Uterus (tissue), 2 donors: ENCODE measurements around the gene COMMD8.

Source experiments
- CTCF ChIP-seq, 4 experiments: fragments of 200-600 bp in 2 of 4; fragments of 450-650 bp in 2 of 4; sonication (generic) in 2 of 4; IDR thresholded peaks; one replicate each; pipeline ENCODE4 v1.5.1; 2016 to 2019; ENCODE audit warnings: antibody characterized with exemption in 4 of 4, mild to moderate bottlenecking in 2 of 4, moderate library complexity in 1 of 4
- POLR2A ChIP-seq, 2 donors: fragments of 450-650 bp; IDR thresholded peaks; one replicate each; pipeline ENCODE4 v1.6.1; 2016; ENCODE audit warnings: antibody characterized with exemption in 2 of 2, mild to moderate bottlenecking in 1 of 2, moderate library complexity in 1 of 2

GRCh38 chr4:47413521-47413920 lies 50.0 kb downstream of the COMMD8 start:
- no peak for TF ChIP-seq POLR2A (IDR thresholded peaks at IDR 0.05)
- no peak for TF ChIP-seq CTCF (IDR thresholded peaks at IDR 0.05)
